Measurements from ENCODE around the gene VKORC1L1. TPM values are rescaled to one million over a fixed set of nuclear protein-coding genes. Genes with fewer than 3 reads are reported as not detected.
"Not testable (repeated sequence)": the region's sequence is repeated elsewhere in the genome, so short reads cannot be mapped to it uniquely, and the experiment has no call there.

Gene VKORC1L1
- total RNA-seq, 2 donors from 2014 or later: 20.6 to 27.4 TPM

DNA sequence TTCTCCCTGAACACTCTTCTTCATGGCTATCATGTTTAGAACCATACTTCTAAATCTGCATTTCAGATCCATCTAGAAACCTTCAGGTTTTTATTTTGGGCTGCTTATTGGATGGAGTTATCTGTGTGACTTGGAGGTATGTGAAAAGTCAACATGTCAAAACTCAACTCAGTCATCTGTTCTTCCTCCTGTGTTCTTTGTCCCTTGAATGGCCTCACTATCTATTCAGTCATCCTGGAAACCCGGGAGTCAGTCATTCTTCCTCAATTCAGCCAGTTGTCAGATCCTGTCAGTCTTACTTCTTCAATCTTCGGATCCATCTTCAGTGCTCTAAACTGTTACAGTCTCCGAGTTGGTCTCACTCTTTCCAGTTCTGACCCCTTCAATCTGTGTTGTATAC lies 52.2 kb downstream of the VKORC1L1 start:
- no peak for DNase-seq (ENCODE audit: low spot score)
- intact Hi-C loops (cut with DNase I): no loop called here

DNA sequence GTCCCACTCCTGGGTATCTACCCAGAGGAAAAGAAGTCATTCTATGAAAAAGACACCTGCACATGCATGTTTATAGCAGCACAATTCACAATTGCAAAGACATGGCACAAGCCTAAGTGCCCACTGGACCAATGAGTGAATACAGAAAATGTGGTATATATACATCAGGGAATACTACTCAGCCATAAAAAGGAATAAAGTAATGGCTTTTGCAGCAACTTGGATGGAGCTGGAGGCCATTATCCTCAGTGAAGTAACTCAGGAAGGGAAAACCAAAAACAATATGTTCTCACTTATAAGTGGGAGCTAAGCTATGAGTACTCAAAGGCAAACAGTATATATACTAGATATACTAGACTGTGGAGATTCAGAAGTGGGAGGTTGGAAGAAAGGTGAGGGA lies 53.7 kb downstream of the VKORC1L1 start:
- intact Hi-C loops (cut with DNase I): no loop called here
- no peak for DNase-seq (ENCODE audit: low spot score)

DNA sequence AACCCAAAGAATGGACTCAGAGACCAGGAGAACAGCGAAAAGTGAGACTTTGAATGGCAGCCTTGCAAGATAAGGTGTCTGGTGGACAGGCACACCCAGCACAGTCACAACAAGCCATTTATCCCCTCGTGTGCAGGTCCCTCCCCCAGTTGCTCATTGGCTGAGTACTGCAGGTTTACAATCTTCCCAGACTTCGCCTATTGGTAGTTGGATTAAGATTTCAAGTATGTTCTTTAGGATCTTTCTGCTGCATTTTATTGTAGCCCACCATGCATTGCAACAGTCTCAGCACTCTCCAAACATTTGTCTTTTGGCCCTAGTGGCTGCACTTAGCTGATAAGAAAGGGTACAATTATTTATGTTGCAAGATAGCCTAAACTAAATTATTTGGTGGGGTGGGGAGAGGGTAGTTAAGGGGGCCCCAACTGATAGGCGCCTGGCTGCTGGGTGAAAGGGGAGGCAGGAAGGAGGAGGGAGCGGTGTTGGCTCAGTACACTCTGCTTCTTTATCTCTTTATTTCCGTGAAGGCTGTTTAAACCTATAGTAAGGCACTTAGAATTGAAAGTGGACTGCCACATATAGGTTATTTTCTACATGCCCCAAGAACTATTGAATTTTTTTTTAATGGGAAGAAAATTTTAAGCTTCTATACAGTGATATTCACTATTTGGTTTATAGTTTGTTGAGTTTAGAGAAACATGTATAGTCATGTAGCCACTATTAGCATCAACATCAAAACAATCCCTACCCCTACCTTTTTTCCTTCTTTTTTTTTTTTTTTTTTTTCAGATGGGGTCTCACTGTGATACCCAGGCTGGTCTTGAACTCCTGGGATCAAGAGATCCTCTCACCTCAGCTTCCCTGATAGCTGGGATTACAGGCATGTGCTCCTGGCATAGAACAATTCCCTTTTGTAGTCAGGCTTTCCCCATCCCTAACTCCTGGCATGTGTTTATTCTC lies 54.9 kb downstream of the VKORC1L1 start:
- no peak for DNase-seq (ENCODE audit: low spot score)
- intact Hi-C loops (cut with DNase I): no loop called here

DNA sequence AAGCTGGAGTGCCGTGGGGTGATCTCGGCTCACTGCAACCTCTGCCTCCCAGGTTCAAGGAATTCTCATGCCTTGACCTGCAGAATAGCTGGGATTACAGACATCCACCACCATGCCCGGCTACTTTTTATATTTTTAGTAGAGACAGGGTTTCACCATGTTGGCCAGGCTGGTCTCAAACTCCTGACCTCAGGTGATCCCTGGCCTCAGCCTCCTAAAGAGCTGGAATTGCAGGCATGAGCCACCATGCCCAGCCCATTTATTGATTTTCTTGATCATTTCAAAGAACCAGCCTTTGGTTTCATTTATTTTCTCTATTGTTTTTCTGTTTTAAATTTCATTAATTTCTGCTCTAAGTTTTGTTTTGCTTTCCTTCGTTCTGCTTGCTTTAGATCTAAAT lies 58.8 kb downstream of the VKORC1L1 start:
- no peak for DNase-seq (ENCODE audit: low spot score)
- intact Hi-C loops (cut with DNase I): no loop called here

DNA sequence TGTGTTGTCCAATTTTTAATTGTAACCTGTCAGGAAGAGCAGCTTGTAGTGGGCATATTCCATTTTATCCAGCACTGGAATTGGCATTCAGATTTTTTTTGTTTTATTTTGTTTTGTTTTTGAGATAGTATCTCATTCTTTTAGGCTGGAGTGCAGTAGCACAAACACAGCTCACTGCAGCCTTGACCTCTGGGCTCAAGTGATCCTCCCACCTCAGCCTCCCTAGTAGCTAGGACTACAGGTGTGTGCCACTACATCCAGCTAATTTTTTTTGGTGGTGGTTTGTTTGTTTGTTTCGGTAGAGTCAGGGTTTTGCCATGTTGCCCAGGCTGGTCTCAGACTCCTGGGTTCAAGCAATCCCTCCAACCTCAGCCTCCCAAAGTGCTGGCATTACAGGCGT lies 64.4 kb downstream of the VKORC1L1 start:
- intact Hi-C loops (cut with DNase I): no loop called here
- no peak for DNase-seq (ENCODE audit: low spot score)

DNA sequence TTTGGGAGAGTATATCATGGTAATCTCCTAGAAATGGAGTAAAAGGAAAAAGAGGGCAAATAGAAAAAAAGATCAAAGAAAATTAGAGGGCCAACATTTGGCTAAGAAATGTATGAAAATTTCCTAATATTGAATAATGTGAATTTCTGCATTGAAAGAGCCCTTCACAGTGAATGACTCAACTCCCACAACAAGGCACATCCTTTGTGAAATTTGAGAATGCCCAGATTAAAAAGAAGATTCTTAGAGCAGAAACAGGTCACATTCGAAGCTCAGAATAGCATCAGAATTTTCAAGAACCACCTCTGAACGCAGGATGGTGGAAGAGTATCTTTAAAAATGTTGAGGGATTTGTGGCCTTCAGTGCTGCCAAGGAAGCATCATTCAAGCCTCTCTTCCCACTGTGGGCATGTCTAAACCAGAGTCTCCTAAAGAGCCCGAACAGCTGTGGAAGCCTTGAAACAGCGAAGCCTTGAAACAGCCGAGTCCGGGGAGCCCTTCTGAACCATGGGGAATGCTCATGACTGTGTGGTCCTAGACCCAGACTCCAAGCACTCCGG lies 65.5 kb downstream of the VKORC1L1 start:
- intact Hi-C loops (cut with DNase I): no loop called here
- no peak for DNase-seq (ENCODE audit: low spot score)

DNA sequence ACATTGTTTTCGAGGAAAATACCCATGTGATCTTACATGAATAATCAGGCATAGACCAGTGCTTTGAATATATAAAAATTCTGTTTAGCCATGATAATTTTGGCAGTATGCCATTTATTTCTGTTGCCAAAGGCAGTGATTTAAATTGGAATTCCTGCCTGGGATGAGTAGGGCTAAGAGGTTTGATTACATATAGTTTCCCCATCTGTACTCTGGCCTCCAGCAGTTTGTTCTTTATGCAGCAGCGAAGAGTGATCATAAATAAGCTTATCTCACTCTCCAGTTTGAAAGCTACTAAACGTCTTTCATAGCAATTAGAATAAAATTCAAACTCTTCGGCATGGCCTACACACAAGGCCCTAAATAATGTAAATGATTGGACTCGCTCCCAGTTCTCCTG lies 72.9 kb downstream of the VKORC1L1 start:
- intact Hi-C loops (cut with DNase I): not testable (repeated sequence)

DNA sequence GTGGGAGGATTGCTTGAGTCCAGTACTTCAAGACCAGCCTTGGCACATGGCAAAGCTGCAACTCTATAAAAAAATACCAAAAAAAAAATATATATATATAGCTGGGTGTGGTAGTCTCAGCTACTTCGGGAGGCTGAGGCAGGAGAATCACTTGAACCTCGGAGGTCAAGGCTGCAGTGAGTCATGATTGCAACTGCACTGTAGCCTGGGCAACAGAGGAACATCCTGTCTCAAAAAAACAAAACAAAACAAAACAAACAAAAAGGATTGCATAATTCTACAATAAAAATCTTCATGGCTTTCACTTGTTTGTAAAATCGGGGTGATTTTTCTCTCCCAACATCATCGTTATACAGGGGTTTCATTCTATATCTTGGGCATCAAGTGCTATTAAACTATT lies 74.0 kb downstream of the VKORC1L1 start:
- no peak for DNase-seq (ENCODE audit: low spot score)
- intact Hi-C loops (cut with DNase I): no loop called here

More for the DNA sequence above, 72.9 kb downstream of the VKORC1L1 start:
- DNase-seq (ENCODE audit: low spot score): not testable (repeated sequence)

DNA sequence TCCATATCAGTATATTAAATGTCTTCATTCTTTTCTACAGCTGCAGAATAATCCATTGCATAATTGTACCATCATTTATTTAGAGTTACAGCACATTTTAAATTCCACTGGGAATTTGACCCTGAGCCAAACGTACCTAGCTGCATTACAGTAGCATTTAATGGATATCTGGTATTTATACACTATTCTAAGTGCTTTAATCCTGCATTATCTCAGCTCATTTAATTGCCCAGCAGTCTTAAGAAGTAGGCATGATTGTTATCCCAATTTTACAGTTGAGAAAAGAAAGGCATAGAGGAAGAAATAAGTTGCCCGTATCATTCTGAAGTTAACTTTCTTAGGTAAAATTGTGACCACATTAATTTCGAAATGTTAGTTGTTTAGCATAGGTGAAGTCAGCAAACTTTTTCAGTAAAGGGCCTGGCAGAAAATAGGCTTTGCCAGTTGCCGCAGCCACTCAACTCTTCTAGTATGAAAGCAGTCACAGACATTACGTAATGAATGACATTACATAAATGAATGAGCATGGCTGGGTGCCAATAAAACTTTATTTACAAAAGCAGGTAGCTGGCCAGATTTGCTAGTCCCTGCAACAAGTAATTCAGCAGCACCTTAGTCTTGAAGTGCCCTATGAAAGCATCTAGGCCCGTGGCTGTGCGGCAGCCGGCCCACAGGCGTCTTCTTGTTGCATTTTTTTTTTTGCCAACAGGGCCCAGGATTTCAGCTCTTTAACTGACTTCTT lies 79.1 kb downstream of the VKORC1L1 start:
- intact Hi-C loops (cut with DNase I): no loop called here
- no peak for DNase-seq (ENCODE audit: low spot score)

DNA sequence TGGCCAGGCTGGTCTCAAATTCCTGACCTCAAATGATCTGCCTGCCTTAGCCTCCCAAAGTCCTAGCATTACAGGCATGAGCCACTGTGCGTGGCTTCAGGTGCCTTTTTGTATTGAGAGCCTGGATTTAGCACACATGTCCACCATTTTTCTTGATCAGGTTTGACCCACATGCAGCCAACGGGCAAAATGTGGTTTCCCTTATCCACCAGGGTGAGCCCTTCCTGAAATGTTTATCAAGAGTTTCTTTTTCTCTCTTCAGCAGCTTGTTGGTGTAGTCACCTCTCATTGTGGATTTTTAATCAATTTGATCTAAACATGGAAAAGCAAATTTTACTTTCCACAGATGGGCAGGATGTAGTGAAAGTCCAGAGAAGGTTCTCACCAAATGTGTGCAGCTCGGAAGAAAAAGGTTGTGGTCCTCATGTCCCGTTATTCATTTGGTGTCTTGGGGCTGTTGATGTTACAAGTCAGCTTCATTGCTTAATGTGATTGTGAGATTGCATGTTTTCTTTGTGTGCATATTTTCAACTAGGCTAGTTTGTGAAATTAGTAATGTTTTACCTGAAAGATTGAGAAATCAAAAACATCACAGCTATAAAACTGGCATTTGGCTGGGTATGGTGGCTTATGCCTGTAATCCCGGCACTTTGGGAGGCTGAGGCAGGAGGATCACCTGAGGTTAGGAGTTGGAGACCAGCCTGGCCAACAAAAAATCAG lies 80.3 kb downstream of the VKORC1L1 start:
- no peak for DNase-seq (ENCODE audit: low spot score)
- intact Hi-C loops (cut with DNase I): no loop called here

DNA sequence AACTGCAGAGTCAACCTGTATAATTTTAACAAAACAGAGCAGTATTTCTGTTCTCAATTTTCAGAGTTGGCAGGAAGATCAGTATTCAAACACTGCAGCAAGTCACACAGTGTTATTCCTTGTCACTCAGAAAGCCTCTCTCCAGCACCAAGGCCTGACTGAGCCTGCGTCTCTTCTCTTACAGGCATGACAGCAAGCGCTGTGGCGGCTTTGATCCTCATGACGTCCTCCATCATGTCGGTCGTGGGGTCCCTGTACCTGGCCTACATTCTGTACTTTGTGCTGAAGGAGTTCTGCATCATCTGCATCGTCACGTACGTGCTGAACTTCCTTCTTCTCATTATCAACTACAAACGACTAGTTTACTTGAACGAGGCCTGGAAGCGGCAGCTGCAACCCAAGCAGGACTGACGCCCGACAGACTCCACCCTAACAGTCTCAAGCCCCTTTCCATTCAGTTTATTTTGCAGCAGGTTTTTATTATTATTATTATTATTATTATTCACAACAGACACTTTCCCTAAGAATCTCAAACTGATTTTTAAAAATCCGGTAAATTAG lies 81.1 kb downstream of the VKORC1L1 start:
- intact Hi-C loops (cut with DNase I): no loop called here
- no peak for DNase-seq (ENCODE audit: low spot score)

DNA sequence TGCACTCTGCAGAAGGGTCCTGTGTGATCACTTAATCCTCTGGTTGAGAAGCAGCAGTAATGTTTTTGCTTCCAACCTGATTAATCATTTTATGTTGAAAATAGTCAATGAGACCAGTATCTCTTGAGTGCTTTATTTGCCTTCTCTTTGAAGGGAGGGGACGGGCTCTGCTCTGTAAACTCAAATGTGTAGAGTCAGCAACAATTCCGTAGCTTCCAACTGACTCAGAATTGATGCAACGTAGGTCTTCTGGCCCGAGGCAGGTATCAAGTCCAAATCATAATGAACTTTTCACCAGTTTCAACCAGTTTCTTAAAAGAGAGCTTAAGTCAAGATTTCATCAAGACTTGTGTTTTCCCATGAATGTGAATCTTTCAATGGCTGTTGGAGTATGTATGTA lies 82.8 kb downstream of the VKORC1L1 start:
- DNase-seq (ENCODE audit: low spot score): no peak
- intact Hi-C loops (cut with DNase I): no loop called here

DNA sequence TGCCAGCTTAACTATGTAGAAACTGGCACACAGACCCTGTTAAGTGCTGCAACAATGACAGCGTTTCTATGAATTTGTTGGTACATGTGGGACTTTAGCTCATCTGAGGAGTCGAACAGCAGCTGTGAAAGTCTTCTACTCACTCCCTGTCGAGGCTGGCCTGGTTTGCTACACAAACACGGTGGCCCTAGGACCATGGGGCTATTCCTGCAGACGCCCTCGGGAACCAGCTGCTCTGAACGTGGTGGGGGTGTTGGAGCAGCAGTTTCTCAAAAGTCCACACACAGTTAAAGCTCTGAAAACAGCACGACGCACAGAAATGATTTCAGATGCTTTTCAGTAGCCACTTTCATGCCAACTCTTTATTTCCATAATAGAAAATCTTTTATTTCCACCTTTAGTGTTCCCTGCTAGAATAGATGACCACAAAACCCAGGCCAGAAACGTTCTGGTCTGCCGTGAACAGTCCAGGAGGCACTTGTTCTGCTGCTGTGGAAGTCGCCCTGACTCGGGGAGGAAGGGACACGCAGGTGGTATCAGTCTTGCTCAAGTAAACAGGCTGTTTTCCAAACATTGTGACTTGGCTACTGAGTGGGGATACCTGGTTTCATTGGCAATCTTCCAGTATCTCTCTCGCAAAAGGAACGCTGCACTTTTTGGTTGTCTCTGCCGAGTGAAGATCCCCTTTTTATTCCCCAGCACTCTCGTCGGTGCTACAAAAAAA lies 87.6 kb downstream of the VKORC1L1 start:
- DNase-seq (ENCODE audit: low spot score): no peak
- intact Hi-C loops (cut with DNase I): no loop called here

DNA sequence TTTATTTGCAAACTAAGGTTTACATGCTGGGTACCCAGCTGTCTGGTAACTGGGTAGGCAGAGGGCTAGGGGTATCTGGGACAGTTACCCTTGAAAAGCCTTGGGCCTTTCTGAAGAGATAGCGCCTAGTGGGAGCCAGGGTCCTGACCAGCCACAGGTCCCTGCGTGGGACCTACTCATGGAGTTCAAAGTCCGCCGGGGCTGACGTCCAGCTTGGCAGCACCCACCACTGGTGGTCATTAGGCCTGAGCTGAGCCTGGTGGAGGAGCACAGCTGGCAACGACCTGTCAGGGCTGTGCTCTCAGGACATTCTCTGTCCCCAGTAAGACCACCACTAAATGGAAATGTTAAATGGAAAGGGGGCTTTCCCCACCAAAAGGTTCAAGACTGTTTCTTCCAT lies 89.2 kb downstream of the VKORC1L1 start:
- DNase-seq (ENCODE audit: low spot score): no peak

DNA sequence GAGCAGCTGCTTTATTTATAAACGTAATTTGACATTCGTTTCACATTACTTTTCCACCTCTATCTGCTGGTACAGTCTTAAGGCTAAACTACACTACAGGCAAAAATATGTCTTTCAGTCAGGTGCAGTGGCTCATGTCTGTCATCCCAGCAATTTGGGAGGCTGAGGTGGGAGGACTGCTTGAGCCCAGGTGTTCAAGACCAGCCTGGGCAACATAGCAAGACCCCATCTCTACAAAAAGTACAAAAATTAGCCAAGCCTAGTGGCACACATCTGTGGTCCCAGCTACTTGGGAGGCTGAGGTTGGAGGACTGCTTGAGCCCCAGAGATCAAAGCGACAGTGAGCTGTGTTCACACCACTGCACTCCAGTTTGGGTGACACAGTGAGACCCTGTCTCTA lies 91.8 kb downstream of the VKORC1L1 start:
- intact Hi-C loops (cut with DNase I); DNase-seq (ENCODE audit: low spot score): not testable (repeated sequence)

More for the DNA sequence above, 89.2 kb downstream of the VKORC1L1 start:
- intact Hi-C loops (cut with DNase I): no loop called here

DNA sequence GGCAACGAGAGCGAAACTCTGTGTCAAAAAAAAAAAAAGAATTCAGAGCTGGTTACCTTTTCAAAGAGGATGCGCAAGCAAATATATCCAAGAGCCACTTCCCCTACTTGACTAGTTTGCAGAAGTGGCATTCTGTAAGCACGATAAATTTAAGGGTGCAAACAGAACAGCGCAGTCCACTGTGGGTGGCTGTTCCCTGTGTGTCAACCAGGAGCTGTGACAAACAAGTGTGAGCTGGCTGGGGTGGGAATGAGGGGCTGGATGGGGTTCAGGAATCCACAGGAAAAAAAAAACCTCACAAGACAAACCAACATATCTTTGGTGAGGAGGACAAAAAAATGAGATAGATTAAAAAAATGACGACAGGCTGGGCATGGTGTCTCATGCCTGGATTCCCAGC lies 93.3 kb downstream of the VKORC1L1 start:
- DNase-seq (ENCODE audit: low spot score): peak; percentile 49
- intact Hi-C loops (cut with DNase I): no loop called here

DNA sequence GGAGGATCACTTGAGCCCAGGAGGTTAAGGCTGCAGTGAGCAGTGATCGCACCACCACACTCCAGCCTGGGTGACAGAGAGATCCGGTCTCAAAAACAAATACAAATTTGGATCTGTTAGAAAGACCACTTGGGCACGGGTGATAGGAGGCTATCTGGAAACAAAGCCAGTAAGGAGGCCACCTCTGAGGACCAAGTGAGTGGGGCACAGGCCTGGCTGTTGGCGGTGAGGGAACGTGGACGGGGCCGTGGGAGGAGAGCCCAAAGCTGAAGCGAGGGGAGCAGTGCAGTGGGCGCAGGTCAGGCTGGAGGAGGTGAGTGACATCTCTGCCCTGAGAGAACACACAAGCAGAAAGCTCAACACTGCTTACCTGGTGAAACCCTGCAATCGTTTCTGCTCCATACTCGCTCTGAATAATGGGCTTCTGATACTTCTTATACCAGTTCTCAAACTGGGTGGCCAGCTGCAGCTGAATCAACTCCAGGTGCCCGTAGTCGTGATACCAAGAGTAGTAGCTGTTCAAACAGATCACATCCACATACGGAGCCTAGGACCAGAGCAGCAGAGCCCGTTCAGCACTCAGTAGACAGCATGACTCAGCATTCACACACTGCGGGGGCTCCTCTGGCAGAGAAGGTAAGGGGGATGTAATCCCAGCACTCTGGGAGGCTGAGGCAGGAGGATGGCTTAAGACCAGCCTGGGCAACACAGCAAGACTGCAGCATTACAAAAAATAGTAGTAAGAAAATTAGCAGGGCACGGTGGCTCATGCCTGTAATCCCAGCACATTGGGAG lies 94.7 kb downstream of the VKORC1L1 start:
- DNase-seq (ENCODE audit: low spot score): peak; percentile 64
- intact Hi-C loops (cut with DNase I): no loop called here

Measured in posterior vena cava (tissue), 2 donors.